ENCODE data around the gene ARHGEF7. TPM values are rescaled to one million over a fixed set of nuclear protein-coding genes. Genes with fewer than 3 reads are reported as not detected.

The ARHGEF7 gene
- total RNA-seq, 1 donor from 2014 or later: 57.5 TPM

DNA sequence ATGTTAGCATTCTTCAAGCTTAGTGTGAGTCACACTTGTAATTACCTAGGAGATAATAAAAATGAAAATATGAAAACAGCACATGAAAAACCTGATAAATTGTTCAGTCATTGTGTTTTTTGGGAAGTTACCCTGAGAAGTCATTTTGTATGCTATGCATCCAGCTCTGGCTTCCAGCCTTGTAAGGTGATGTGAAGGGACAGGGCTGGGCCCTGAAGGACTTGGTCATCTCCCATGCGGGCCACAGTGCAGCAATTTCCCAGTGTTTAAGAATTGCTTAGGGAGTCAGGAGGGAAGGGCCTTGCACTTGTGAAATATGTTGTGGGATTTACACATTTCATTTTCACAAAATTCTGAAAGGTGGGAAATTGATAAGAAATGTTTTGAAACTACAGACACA, 41.3 kb downstream of the ARHGEF7 start:
- H3K4me1 ChIP-seq: peaks cover 56% of the 10 kb centered on the region
- no peaks in the 10 kb centered on the region for H3K27me3 ChIP-seq
- H3K36me3 ChIP-seq: no peaks in the 10 kb centered on the region
- H3K9me3 ChIP-seq: no peaks in the 10 kb centered on the region
- no peak overlapping the region for H3K27ac ChIP-seq
- intact Hi-C loops (cut with DNase I): loop anchor here (10.0 kb wide), 1 partner anchor 48 kb away; no protein-coding TSS in a partner anchor
- no peak for DNase-seq (ENCODE audit: extremely low spot score in 2 of 2)
- TF ChIP-seq POLR2AphosphoS5 (IDR thresholded peaks at IDR 0.05; ENCODE audit: insufficient read depth in 1 of 2, low read depth in 1 of 2) (no peak), POLR2A (IDR thresholded peaks at IDR 0.05) (no peak)
- TF ChIP-seq, protein P1, sequence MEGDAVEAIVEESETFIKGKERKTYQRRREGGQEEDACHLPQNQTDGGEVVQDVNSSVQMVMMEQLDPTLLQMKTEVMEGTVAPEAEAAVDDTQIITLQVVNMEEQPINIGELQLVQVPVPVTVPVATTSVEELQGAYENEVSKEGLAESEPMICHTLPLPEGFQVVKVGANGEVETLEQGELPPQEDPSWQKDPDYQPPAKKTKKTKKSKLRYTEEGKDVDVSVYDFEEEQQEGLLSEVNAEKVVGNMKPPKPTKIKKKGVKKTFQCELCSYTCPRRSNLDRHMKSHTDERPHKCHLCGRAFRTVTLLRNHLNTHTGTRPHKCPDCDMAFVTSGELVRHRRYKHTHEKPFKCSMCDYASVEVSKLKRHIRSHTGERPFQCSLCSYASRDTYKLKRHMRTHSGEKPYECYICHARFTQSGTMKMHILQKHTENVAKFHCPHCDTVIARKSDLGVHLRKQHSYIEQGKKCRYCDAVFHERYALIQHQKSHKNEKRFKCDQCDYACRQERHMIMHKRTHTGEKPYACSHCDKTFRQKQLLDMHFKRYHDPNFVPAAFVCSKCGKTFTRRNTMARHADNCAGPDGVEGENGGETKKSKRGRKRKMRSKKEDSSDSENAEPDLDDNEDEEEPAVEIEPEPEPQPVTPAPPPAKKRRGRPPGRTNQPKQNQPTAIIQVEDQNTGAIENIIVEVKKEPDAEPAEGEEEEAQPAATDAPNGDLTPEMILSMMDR (IDR thresholded peaks at IDR 0.05): no peak
- no peak overlapping the region for H3K4me3 ChIP-seq

DNA sequence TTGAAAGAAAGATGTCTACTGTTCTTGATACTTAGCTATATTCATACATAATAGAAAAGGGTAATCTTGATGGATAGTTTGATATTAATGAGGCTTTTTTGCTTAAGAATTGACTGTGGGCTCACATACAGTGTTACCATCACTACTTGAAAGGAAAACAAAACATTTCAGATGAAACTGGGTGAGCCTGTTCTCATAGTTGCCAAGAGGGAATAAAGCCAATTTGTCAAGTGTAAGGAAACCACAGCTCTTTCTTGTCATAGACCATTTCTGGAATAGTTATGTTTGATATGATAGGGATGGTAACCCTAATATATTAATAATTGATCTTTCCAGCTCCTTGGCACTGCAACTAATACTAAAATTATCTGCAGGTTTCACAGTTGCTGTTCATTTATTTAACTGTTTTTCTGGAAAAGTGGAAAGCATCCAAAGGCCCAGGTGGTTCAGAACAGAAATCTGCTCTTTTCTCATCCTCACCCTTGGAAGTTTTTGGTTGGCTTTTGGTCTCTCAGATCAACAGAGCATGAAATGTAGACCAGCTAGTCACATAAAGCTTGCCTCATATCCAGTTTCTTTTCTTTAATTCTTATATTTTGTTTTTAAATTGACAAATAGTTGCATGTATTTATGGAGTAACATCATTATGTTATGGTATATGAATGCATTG, 43.2 kb downstream of the ARHGEF7 start:
- Histone ChIP-seq H3K27ac (no peak overlapping the region), H3K9me3 (no peaks in the 10 kb centered on the region), H3K4me3 (no peak overlapping the region), H3K27me3 (no peaks in the 10 kb centered on the region), H3K36me3 (no peaks in the 10 kb centered on the region), H3K4me1 (peaks cover 57% of the 10 kb centered on the region)
- TF ChIP-seq POLR2A (IDR thresholded peaks at IDR 0.05) (no peak), POLR2AphosphoS5 (IDR thresholded peaks at IDR 0.05; ENCODE audit: insufficient read depth in 1 of 2, low read depth in 1 of 2) (no peak)
- TF ChIP-seq, protein P1 (IDR thresholded peaks at IDR 0.05): no peak
- DNase-seq (ENCODE audit: extremely low spot score in 2 of 2): no peak
- intact Hi-C loops (cut with DNase I): loop anchor here (10.0 kb wide), 1 partner anchor 47 kb away; no protein-coding TSS in a partner anchor

DNA sequence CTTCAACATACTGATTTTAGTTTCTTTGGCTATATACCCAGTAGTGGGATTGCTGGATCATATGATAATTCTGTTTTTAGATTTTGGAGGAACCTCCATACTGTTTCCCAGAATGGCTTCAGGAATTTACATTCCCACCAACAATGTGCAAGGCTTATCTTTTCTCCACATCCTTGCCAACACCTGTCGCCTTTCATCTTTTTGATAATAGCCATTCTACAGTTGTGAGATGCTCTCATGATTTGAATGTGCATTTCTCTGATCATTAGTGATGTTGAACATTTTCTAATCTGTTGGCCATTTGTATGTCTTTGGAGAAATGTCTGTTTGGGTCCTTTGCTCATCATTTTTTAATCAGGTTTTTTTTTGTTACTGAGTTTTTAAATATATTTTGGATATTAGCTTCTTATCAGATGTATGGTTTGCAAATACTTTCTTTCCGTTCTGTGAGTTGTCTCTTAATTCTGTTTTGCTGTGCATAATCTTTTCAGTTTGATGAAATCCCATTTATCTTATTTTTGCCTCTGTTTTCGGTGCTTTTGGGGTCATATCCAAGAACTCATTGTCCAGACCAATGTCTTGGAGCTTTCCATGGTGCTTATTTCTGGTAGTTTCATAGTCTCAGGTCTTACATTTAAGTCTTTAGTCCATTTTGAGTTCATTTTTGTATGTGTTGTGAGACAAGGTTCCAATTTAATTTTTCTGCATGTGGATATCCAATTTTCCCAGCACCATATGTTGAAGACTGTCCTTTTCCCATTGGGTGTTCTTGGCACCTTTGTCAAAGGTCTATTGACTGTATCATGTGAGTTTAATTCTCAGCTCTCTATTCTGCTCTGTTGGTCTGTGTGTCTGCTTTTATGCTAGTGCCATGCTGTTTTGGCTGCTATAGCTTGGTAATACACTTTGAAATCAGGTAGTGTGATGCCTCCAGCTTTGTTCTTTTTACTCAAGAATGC, 44.5 kb downstream of the ARHGEF7 start:
- H3K9me3 ChIP-seq: no peaks in the 10 kb centered on the region
- no peak overlapping the region for H3K4me3 ChIP-seq
- intact Hi-C loops (cut with DNase I): loop anchor here (10.0 kb wide), 1 partner anchor 45 kb away; no protein-coding TSS in a partner anchor
- no peaks in the 10 kb centered on the region for H3K27me3 ChIP-seq
- peaks cover 49% of the 10 kb centered on the region for H3K4me1 ChIP-seq
- H3K27ac ChIP-seq: no peak overlapping the region
- TF ChIP-seq POLR2AphosphoS5 (IDR thresholded peaks at IDR 0.05; ENCODE audit: insufficient read depth in 1 of 2, low read depth in 1 of 2) (no peak), POLR2A (IDR thresholded peaks at IDR 0.05) (no peak)
- TF ChIP-seq, protein P1 (IDR thresholded peaks at IDR 0.05): no peak
- H3K36me3 ChIP-seq: no peaks in the 10 kb centered on the region
- no peak for DNase-seq (ENCODE audit: extremely low spot score in 2 of 2)

DNA sequence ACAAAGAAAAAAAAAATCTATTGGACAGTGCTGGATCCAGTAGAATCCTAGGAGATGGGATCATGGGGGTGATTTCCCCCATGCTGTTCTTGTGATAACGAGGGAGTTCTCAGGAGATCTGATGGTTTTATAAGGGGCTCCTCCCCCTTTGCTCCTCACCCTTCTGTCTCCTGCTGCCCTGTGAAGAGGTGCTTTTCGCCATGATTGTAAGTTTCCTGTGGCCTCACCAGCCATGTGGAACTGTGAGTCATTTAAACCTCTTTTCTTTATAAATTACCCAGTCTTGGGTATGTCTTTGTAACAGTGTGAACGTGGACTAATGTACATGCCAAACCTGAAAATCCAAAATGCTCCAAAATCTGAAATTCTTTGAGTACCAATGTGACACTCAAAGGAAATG, 45.5 kb downstream of the ARHGEF7 start:
- TF ChIP-seq, protein P1 (IDR thresholded peaks at IDR 0.05): no peak
- no peak for TF ChIP-seq POLR2A (IDR thresholded peaks at IDR 0.05)
- no peak for TF ChIP-seq POLR2AphosphoS5 (IDR thresholded peaks at IDR 0.05; ENCODE audit: insufficient read depth in 1 of 2, low read depth in 1 of 2)
- DNase-seq (ENCODE audit: extremely low spot score in 2 of 2): no peak
- peaks cover 46% of the 10 kb centered on the region for H3K4me1 ChIP-seq
- intact Hi-C loops (cut with DNase I): no loop called here
- no peaks in the 10 kb centered on the region for H3K27me3 ChIP-seq
- H3K9me3 ChIP-seq: no peaks in the 10 kb centered on the region
- H3K4me3 ChIP-seq: no peak overlapping the region
- no peak overlapping the region for H3K27ac ChIP-seq
- no peaks in the 10 kb centered on the region for H3K36me3 ChIP-seq

Data from vagina (tissue), 2 donors.